ENCODE results near the gene C17orf58. TPM values are rescaled to one million over a fixed set of nuclear protein-coding genes. Genes with fewer than 3 reads are reported as not detected.
"Not testable (repeated sequence)": the region's sequence is repeated elsewhere in the genome, so short reads cannot be mapped to it uniquely, and the experiment has no call there.

The C17orf58 gene
- total RNA-seq, 1 experiment from 2014 or later = 22.6 TPM

DNA sequence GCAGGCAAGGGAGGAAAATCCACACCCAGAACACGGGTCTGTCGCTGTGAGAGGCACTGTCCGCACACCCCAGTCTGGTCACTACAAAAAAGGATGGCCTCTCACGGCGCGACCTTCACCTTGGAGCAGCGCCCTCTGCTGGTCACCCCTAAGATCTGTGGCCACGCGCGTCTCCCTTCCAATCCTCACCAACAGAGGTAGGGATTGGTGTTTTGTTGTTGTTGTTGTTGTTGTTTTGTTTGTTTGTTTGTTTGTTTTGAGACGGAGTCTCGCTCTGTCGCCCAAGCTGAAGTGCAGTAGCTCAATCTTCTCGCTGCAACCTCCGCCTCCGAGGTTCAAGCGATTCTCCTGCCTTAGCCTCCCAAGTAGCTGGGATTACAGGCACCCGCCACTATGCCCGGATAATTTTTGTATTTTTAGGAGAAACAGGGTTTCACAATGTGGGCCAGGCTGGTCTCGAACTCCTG lies 15.0 kb upstream of the C17orf58 start:
- in situ Hi-C loops (cut with HindIII; ENCODE audit: low sequenced_read_pairs) = no loop called here
- DNase-seq (ENCODE audit: low spot score) = peak; percentile 21

DNA sequence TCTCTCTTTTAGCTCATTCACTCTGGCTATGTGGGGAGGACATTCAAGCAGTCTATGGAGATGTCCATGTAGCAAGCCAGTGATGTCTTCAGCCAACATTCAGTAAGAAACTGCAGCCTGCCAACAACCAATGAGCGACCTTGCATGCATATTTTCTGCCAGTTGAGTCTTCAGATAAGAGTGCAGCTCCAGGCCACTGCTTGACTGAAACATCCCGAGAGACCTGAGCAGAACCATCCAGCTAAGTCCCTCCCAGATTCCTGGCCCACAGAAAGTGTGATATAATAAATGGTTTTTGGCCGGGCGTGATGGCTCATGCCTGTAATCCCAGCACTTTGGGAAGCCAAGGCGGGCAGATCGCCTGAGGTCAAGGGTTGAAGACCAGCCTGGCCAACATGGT lies 10.5 kb upstream of the C17orf58 start:
- in situ Hi-C loops (cut with HindIII; ENCODE audit: low sequenced_read_pairs) = no loop called here
- no peak for DNase-seq (ENCODE audit: low spot score)

DNA sequence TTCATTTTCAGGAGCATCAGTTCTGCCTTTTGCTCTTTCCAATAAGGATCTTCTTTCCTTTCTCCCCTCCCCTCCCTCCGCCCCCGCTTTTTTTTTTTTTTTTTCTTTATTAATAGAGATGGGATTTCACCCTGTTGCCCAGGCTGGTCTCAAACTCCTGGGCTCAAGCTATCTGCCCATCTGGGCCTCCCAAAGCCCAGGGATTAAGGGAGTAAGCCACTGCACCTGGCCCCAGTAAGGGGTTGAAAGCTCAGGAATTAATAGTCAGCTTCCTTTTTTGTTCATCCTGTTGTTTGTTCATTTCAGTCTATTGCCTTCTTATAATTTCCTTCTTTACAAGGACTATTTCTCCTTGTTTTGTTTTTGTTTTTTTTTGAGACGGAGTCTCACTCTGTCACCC lies 7.9 kb upstream of the C17orf58 start:
- in situ Hi-C loops (cut with HindIII; ENCODE audit: low sequenced_read_pairs) = no loop called here
- no peak for DNase-seq (ENCODE audit: low spot score)

DNA sequence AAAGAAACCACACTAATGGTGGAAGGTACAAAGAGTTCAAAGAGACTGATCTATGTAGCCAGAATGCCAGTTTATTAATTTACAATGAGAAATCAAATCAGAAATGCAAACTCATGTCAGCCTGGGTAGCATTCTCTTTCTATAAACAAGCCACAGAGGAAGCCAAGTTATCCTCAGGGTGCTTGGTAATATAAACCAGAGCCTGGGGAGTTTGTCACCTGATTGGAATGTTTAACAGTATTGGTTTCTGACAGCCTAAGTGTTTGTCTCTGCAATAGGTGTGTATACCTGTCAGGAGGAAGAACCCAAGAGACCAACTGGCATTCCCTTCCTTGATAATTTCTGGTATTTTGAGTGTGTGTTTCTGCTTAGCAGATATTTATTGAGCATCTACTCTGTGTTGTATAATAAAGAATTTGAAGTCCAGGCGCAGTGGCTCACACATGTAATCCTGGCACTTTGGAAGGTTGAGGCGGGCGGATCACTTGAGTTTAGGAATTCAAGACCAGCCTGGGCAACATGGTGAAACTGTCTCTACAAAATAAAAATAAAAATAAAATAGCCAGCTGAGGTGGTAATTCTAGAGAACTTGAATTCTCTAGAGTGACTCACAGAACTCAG lies 3.1 kb upstream of the C17orf58 start:
- in situ Hi-C loops (cut with HindIII; ENCODE audit: low sequenced_read_pairs) = no loop called here
- no peak for DNase-seq (ENCODE audit: low spot score)

DNA sequence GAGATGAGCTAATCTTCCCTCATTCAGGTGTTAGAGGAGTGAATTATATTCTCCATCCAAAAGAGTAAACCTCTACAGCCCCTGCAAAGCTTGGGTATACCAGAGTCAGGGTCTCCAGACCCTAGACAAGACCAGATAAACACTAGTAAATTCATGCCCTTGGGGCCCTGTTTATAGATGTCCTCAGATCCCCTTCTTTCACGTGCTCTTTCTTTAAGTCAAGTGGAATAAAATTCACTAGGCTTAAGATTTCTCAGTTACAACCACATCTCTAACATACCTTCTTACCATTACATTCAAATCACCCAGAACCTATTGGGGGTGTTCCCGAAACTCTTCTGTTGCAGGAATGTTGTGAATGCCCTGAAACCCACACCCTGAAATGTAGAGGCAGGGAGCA lies 2.2 kb upstream of the C17orf58 start:
- in situ Hi-C loops (cut with HindIII; ENCODE audit: low sequenced_read_pairs) = no loop called here

DNA sequence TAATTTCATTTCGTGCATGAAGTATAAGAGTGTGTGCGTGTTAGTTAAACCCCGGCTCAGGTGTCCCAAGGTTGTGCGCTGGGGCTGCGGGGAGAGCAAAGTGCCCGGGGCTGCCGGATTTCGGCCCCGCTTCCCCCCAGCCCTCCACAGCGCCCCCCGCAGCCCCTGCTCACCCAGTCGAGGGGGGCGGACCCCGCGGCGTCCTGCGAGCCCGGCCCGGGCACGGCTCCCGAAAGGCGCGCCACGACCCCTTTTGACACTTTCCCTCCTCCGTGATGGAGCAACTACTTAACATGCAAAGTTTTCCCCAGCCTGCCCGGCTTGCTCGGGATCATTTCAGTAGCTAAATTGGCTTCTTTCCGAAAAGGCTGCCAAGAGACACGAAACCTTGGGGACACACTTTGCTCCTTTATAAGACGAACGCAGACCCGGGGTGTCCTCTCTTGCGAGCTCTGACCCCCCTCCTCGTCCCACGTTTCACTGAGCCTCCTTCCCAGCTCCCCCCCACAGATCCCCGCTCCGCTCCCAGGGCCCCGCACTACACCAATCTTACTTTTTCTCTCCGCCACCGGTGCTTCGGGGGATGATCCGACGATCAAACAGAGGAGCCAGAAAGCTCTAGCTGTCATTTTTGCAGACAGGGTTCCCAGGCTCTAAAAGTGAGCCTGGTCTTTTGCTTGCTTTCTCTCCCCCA lies 552 bp downstream of the C17orf58 start:
- DNase-seq (ENCODE audit: low spot score) = peak; percentile 48
- in situ Hi-C loops (cut with HindIII; ENCODE audit: low sequenced_read_pairs) = no loop called here

More for the DNA sequence above, 2.2 kb upstream of the C17orf58 start:
- DNase-seq (ENCODE audit: low spot score) = no peak

DNA sequence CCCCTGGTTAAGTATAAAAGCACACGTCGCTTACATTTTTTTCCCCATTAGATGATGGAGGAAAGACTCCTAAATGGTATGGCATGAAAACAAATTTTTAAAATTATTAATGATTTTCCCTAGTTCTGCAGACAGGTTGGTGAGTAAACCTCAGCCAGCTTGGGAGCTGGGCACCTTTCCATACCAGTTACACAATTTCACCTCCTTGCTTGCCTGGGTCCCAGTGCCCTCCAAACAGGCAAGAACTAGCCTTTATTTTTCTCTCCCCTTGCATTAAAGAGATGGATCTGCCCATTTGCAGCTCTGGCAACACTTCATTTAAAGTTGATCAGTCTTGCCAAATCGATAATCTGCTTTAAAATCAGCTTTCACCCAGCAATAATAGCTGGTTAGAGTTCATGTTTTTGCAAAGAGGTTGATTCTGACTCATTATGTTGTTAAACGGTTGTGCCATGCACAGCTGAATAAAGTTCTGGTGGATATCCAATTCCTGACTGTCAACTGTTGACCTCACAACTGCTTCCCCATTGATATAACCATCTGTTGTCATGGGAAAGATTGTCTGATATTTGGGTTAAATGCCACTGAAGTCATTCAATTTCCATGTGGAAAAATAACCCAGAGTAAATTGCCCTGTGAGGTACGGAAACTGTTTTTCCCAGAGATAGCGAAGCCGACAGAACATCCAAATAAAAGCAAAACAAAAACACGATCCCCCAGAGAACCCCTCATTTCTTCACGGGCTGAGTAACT lies 1.3 kb downstream of the C17orf58 start:
- in situ Hi-C loops (cut with HindIII; ENCODE audit: low sequenced_read_pairs) = no loop called here
- DNase-seq (ENCODE audit: low spot score) = peak; percentile 84

DNA sequence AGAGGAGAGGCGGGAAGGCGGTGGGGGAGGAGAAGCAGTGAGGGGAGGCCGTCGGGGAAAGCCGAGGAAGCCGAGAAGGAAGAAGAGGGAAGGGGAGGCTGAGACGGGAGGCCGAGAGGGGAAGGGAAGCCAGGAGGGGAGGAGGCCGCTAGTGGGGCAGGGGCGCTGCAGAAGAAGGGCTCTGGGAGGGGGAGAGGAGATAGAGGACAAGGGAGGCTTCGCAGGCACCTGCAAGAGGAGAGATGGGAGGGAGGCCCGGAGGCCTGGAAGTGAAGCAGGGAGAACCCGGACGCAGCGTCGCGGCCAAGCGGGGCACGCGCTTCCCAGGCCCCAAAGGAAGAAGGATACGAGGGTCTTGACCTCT lies 2.3 kb downstream of the C17orf58 start:
- DNase-seq (ENCODE audit: low spot score) = peak; percentile 36
- in situ Hi-C loops (cut with HindIII; ENCODE audit: low sequenced_read_pairs) = no loop called here

DNA sequence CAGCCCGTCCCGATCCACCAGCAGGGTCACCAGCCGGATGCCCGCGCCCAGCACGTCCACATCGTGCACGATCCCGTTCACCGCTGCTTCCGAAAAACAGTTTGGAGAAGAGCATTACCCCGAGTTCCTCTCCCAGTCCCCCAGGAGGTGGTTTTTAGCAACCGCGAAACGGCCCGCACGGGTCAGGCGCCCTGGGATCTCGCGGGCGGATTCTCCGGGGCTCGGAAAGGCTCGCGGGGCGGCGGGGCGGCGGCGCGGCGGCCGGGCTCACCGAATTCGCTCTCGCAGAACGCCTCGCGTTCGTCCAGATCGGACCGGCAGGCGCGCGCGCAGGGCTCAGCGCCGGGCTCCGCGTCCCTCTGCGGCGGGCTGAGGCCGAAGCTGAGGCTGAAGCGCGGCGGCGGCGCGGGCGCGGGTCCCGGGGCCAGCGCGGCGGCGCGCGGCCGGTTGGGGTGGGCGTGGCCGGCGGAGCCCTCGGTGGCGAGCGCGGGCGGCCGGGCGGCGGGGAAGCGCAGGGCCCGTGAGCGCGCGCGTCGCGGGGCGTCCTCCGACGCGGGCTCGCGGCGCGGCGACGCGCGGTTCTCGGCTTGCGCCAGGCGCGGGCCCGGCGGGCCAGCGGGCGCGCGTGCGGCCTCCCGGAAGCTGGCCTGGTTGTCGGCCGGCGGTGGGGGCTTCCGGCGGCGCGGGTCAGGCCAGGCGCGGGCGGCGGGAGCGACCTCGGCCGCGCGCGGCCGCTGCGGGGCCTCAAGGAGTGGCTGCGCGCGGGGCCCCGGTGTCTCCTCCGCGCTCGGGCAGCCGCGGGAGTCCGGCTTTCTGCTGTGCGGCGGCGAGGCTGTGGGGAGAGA lies 2.9 kb downstream of the C17orf58 start:
- in situ Hi-C loops (cut with HindIII; ENCODE audit: low sequenced_read_pairs) = no loop called here
- peak; percentile 74 for DNase-seq (ENCODE audit: low spot score)

DNA sequence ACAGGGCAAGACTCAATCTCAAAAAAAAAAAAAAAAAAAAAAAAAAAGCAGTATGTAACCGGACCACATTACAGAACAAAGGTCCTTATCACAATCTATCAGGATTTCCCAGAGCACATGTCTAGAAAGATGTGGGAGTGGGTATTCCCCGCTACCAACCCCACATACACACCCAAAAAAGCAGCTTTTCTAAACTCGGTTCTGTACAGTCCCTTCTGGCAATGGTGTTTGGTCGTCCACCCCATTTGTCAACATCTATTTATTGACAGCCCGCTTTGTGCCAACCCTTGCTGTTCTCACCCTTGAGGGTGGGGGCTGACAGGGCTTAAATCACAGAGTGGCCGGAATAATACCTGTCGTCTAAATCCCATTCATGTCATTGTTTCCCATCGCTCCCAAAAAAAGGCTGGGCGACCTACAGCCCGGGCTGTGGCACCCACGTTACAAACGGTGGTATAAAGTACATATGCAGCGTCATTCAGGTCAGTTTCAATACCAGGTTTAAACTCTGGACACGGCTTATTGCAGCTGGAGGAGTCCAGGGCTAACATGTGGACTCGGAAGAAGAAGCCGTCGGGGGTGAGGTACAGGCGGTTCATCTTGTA lies 3.6 kb downstream of the C17orf58 start:
- DNase-seq (ENCODE audit: low spot score) = no peak
- in situ Hi-C loops (cut with HindIII; ENCODE audit: low sequenced_read_pairs) = no loop called here

DNA sequence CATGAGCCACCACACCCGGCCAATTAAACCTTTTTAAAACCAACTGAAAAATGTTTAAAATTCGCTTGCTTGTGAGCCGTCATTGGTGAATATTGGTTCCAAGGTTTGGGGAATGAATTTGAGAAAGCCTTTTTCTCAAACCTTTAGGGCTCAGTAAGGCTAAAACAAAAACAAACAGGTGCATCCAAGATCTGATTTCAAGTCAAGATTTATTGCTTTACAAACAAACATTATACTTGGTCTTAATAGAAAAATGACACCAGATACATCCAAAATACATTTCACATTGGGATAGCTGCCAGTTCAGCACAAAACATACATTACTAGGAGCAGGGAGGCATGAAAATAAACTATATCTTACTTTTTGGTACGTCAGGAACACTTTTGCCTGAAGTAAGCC lies 5.4 kb downstream of the C17orf58 start:
- in situ Hi-C loops (cut with HindIII; ENCODE audit: low sequenced_read_pairs) = no loop called here
- DNase-seq (ENCODE audit: low spot score) = no peak

DNA sequence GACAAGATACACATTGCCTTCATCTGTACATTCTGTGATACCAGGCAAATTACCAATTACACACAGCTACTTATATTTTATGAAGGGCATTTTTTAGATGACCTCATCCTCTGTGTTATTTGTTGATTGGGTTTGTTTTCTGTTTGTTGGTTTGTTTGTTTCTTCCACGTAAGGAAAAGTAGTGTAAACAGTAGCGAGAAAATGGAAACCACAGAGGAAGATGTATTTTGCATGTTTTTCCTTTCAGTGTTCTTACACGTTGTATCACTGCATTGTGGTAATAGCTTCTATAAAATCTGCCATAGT lies 12.9 kb downstream of the C17orf58 start:
- DNase-seq (ENCODE audit: low spot score) = no peak
- in situ Hi-C loops (cut with HindIII; ENCODE audit: low sequenced_read_pairs) = loop anchor here (10.0 kb wide), 1 partner anchor 179 kb away; no protein-coding TSS in a partner anchor

DNA sequence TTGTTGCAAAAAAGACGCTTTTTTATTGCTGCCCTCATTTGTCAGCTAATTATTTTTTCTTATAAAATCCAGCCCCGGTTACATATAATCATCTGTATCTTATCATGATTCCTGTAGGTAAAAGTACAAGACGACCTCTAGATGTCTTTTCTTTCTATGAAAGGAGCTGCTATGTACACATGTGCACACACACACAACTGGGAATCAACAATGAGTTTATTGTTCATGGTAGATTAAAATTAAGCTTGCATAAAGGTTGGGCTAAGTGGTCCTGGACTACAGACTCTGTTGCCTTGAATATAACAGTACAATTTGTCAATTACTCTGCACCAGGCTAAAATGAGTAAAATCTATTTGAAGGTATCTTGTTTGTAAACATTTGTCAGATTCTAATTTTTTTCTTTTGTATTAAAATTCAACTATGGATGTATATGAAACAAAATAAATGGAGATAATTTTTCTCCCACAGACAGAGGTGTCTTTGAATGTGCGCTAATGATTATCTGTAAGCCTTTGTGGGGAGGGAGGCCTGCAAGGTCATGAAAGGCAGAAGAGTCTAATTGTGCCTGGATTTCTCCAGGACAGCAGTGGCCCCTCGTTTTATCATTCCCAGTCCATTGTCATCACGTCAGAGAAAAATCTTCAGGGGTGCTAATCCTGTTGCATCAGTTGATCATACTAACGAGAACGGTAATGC lies 13.4 kb downstream of the C17orf58 start:
- in situ Hi-C loops (cut with HindIII; ENCODE audit: low sequenced_read_pairs) = loop anchor here (10.0 kb wide), 1 partner anchor 178 kb away; no protein-coding TSS in a partner anchor
- no peak for DNase-seq (ENCODE audit: low spot score)

DNA sequence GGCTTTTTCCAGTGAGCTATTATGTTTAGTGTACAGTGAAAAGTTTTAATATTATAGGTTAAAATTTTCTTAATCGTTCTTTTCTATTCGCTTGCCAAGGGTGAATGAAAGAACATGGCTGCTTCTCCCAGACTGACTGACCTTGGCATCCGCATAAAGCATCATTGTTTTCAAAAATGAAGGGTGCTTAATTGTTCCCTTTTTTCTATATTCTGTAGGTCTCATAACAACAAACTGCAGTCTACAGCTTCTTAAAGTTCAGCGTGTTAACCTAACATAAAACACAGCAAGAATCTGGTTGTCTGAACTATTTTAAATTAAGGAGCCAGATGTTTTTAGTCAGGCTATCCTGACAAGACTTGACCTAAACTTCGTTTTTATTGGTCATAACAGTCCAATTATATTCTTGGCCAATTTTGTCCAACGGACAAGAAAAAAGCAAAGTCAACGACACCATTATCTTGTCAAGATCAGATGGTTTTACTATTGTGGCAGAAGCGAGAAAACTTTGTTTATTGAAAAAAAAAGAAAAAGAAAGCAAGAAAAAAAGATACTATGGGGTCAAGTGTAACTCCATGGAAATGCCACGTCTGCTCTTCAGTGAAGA lies 14.1 kb downstream of the C17orf58 start:
- no peak for DNase-seq (ENCODE audit: low spot score)
- in situ Hi-C loops (cut with HindIII; ENCODE audit: low sequenced_read_pairs) = loop anchor here (10.0 kb wide), 1 partner anchor 177 kb away; no protein-coding TSS in a partner anchor

DNA sequence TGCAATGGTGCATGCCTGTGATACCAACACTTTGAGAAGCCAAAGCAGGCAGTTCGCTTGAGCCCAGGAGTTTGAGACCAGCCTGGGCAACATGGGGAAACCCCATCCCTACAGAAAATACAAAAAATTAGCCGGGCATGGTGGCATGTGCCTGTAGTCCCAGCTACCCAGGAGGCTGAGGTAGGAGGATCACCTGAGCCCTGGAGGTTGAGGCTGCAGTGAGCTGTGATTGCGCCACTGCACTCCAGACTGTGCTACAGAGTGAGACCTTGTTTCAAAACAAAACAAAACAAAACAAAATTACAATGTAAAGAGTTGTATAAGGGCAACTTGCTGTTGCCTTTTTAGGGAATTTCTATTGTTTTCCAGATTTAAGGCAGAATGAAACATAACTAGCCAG lies 15.4 kb downstream of the C17orf58 start:
- DNase-seq (ENCODE audit: low spot score) = not testable (repeated sequence)
- in situ Hi-C loops (cut with HindIII; ENCODE audit: low sequenced_read_pairs) = loop anchor here (10.0 kb wide), 1 partner anchor 176 kb away; no protein-coding TSS in a partner anchor

DNA sequence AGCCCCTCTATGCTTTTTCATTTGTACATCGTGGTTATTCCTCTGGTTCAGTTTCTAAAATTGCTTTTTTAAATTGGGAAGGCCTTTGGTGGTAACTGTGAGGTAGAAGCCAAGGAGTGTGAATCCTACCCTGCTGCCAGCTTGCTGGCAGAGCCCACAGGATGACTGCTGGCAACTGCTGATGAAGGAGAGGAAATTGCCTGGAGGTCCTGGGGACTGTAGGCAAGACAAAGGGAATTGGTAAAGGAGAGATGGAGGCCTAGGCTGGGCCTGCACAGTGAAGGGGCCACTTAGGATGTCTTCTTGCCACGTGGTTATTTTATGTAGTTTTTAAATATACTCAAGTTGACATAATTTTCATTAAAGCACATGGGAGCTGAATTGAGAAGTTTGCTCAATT lies 15.8 kb downstream of the C17orf58 start:
- in situ Hi-C loops (cut with HindIII; ENCODE audit: low sequenced_read_pairs) = loop anchor here (10.0 kb wide), 1 partner anchor 176 kb away; no protein-coding TSS in a partner anchor
- DNase-seq (ENCODE audit: low spot score) = peak; percentile 81

DNA sequence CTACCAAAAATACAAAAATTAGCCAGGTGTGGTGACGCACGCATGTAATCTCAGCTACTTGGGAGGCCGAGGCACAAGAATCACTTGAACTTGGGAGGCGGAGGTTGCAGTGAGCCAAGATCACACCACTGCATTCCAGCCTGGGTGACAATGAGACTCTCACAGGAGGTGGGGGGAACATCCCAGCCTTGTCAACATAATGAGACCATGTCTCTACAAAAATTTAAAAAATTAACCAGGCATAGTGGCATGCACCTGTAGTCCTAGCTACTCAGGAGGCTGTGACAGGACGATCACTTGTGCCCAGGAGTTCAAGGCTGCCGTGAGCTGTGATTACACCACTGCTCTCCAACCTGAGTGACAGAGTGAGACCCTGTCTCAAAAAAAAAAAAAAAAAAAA lies 20.0 kb downstream of the C17orf58 start:
- DNase-seq (ENCODE audit: low spot score); in situ Hi-C loops (cut with HindIII; ENCODE audit: low sequenced_read_pairs): not testable (repeated sequence)

DNA sequence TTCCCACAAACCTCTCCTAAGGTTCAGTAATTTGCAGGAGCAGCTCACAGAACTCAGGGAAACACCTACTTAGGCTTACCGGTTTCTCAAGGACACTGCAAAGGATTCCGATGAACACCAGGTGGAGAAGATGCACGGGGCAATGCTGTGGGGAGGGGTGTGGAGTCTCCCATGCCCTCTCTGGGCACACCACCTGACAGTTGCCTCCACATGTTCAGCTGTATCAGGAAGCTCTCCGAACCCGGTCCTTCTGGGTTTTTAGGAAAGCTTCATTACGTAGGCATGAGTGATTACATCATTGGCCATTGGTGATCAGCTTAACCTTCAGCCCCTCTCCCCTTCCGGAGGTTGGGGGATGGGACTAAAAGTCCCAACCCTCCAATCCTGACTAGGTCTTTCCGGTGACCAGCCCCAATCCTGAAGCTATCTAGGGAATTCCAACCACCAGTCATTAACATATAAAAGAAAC lies 21.6 kb downstream of the C17orf58 start:
- in situ Hi-C loops (cut with HindIII; ENCODE audit: low sequenced_read_pairs) = no loop called here
- no peak for DNase-seq (ENCODE audit: low spot score)

All from G401 (cell line).